Upper lobe of left lung (tissue), 4 donors: ENCODE results near the gene RPL12.

Experiments used
- CTCF ChIP-seq, 6 experiments: fragments of 450-650 bp in 4 of 6; fragments of 200-600 bp in 2 of 6; sonication (generic) in 2 of 6; IDR thresholded peaks; one replicate each; pipeline ENCODE4 v1.5.1; 2016 to 2019; ENCODE audit warnings: antibody characterized with exemption in 6 of 6
- POLR2A ChIP-seq, 4 donors: fragments of 450-650 bp; IDR thresholded peaks; one replicate each; pipeline ENCODE4 v1.5.1; 2016 to 2017; ENCODE audit warnings: antibody characterized with exemption in 4 of 4, mild to moderate bottlenecking in 2 of 4

- TF ChIP-seq POLR2A (IDR thresholded peaks at IDR 0.05) = no peak
- no peak for TF ChIP-seq CTCF (IDR thresholded peaks at IDR 0.05)
These were observed 28.9 kb downstream of the RPL12 start for GRCh38 chr9:127422133-127422782.
